Measurements from ENCODE around the gene COPG2.

The COPG2 gene

DNA sequence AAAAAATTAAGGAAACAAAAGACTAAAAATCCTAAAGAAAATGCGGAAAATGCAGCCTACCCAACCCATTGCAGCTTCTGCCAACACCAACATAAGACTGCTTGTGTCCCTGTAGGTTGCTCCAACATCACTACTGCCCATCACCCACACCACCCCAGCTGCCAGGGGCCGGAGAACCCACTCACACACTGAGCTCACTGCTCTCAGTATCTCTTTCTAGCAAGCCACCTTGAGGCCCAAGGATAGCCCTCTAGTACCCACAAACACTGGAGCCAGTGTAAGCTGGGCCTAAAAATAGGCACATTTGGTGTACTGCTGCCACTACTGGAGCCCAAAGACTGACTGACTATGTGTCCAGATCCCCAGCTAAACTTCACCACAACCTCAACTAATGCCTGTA, 109.4 kb downstream of the COPG2 start:
- Histone ChIP-seq H4K20me1 (ENCODE audit: insufficient read depth, low read length, poor library complexity, severe bottlenecking) (no peaks in the 10 kb centered on the region), H3K4me3 (ENCODE audit: low read length, poor library complexity, severe bottlenecking) (no peak overlapping the region), H3K4me2 (ENCODE audit: low read depth, low read length, poor library complexity, severe bottlenecking) (no peak overlapping the region), H3K79me2 (ENCODE audit: insufficient read depth, low read length) (no peaks in the 10 kb centered on the region), H3K9me2 (replicated peaks; ENCODE audit: low read depth, low read length) (no peaks in the 10 kb centered on the region), H3K9me3 (ENCODE audit: insufficient read depth, low read depth, low read length) (0 out of 2 replicates have a peak, but pooled peaks cover under 1% of the 10 kb centered on the region), H3K27me3 (ENCODE audit: insufficient read depth, low read length, poor library complexity, severe bottlenecking) (no peaks in the 10 kb centered on the region), H3K9ac (ENCODE audit: low read depth, low read length, poor library complexity, severe bottlenecking) (no peak overlapping the region), H2AFZ (ENCODE audit: low read length) (no peak overlapping the region), H3K36me3 (ENCODE audit: insufficient read depth, low read length) (peaks cover 14% of the 10 kb centered on the region; the same call in 1 of the 2 replicates), H3F3A (ENCODE audit: low read depth) (no peaks in the 10 kb centered on the region), H3K4me1 (ENCODE audit: insufficient read depth, low read length, poor library complexity, severe bottlenecking) (no peaks in the 10 kb centered on the region)
- TF ChIP-seq EZH2phosphoT487 (IDR thresholded peaks at IDR 0.05; ENCODE audit: borderline replicate concordance): no peak
- TF ChIP-seq, protein P1, sequence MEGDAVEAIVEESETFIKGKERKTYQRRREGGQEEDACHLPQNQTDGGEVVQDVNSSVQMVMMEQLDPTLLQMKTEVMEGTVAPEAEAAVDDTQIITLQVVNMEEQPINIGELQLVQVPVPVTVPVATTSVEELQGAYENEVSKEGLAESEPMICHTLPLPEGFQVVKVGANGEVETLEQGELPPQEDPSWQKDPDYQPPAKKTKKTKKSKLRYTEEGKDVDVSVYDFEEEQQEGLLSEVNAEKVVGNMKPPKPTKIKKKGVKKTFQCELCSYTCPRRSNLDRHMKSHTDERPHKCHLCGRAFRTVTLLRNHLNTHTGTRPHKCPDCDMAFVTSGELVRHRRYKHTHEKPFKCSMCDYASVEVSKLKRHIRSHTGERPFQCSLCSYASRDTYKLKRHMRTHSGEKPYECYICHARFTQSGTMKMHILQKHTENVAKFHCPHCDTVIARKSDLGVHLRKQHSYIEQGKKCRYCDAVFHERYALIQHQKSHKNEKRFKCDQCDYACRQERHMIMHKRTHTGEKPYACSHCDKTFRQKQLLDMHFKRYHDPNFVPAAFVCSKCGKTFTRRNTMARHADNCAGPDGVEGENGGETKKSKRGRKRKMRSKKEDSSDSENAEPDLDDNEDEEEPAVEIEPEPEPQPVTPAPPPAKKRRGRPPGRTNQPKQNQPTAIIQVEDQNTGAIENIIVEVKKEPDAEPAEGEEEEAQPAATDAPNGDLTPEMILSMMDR (conservative IDR thresholded peaks at IDR 0.05; ENCODE audit: low read length): no peak

DNA sequence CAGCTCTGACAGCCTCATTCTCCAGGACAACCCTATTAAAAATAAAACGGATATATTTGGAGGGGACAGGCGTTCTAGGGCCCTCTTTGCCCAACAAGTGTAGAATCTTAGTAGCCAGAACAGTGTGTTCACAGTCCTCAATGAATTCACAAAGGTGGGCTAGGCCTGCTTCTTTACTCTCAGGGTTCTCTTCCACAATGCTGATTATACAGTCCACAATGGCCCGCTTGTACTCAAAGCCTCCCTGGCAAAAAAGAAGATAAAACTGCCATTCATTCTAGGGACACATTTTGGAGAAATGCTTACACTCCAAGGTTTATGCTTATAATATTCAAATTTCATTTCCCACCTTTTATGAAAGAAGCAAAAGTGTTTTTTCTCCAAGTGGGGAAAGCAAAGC, 114.1 kb downstream of the COPG2 start:
- no peaks in the 10 kb centered on the region for H3F3A ChIP-seq (ENCODE audit: low read depth)
- H3K4me3 ChIP-seq (ENCODE audit: low read length, poor library complexity, severe bottlenecking): no peak overlapping the region
- no peaks in the 10 kb centered on the region for H3K4me1 ChIP-seq (ENCODE audit: insufficient read depth, low read length, poor library complexity, severe bottlenecking)
- peaks cover 43% of the 10 kb centered on the region; the same call in 1 of the 2 replicates for H3K36me3 ChIP-seq (ENCODE audit: insufficient read depth, low read length)
- H3K9ac ChIP-seq (ENCODE audit: low read depth, low read length, poor library complexity, severe bottlenecking): no peak overlapping the region
- H4K20me1 ChIP-seq (ENCODE audit: insufficient read depth, low read length, poor library complexity, severe bottlenecking): no peaks in the 10 kb centered on the region
- no peaks in the 10 kb centered on the region for H3K27me3 ChIP-seq (ENCODE audit: insufficient read depth, low read length, poor library complexity, severe bottlenecking)
- no peaks in the 10 kb centered on the region for H3K9me2 ChIP-seq (replicated peaks; ENCODE audit: low read depth, low read length)
- H3K9me3 ChIP-seq (ENCODE audit: insufficient read depth, low read depth, low read length): no peaks in the 10 kb centered on the region
- H3K79me2 ChIP-seq (ENCODE audit: insufficient read depth, low read length): no peaks in the 10 kb centered on the region
- no peak overlapping the region for H3K4me2 ChIP-seq (ENCODE audit: low read depth, low read length, poor library complexity, severe bottlenecking)
- H2AFZ ChIP-seq (ENCODE audit: low read length): no peak overlapping the region
- TF ChIP-seq EZH2phosphoT487 (IDR thresholded peaks at IDR 0.05; ENCODE audit: borderline replicate concordance): no peak
- TF ChIP-seq, protein P1 (conservative IDR thresholded peaks at IDR 0.05; ENCODE audit: low read length): no peak

DNA sequence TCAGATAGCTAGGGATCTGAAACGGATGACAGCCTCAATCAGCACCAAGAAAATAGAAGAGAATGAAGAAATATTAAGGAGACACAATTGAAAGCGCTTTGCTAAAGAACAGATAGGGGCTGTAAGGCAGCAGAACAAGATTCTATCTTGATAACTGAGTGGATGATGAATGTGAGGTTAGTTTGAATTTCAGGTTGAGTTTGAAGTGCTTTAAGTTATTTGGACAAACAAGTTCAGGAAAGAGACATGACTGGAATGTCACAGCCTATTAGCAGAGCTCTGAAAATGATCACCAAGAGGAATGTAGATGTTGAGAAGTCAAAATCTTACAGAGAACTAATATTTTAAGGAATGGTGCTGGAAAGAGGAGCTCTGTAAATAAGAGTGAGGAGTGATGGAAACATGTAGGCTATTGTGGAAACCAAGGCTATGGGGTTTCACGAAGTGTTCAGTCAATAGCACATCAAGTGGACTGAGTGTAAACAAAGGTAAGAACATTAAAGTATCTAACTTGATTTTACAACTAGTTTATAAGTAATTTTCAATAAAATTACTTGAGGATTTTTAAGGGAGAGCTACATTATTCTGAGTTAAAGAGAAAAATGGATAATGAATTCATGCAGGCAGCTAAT, 115.0 kb downstream of the COPG2 start:
- Histone ChIP-seq H2AFZ (ENCODE audit: low read length) (no peak overlapping the region), H4K20me1 (ENCODE audit: insufficient read depth, low read length, poor library complexity, severe bottlenecking) (no peaks in the 10 kb centered on the region), H3K9ac (ENCODE audit: low read depth, low read length, poor library complexity, severe bottlenecking) (no peak overlapping the region), H3K27me3 (ENCODE audit: insufficient read depth, low read length, poor library complexity, severe bottlenecking) (no peaks in the 10 kb centered on the region), H3K4me2 (ENCODE audit: low read depth, low read length, poor library complexity, severe bottlenecking) (no peak overlapping the region), H3K4me3 (ENCODE audit: low read length, poor library complexity, severe bottlenecking) (no peak overlapping the region), H3K36me3 (ENCODE audit: insufficient read depth, low read length) (peaks cover 44% of the 10 kb centered on the region; the same call in 1 of the 2 replicates), H3F3A (ENCODE audit: low read depth) (no peaks in the 10 kb centered on the region), H3K4me1 (ENCODE audit: insufficient read depth, low read length, poor library complexity, severe bottlenecking) (no peaks in the 10 kb centered on the region), H3K9me3 (ENCODE audit: insufficient read depth, low read depth, low read length) (no peaks in the 10 kb centered on the region), H3K9me2 (replicated peaks; ENCODE audit: low read depth, low read length) (no peaks in the 10 kb centered on the region), H3K79me2 (ENCODE audit: insufficient read depth, low read length) (no peaks in the 10 kb centered on the region)
- TF ChIP-seq, protein P1 (conservative IDR thresholded peaks at IDR 0.05; ENCODE audit: low read length): no peak
- TF ChIP-seq EZH2phosphoT487 (IDR thresholded peaks at IDR 0.05; ENCODE audit: borderline replicate concordance): no peak

All from Loucy (cell line).